IMR-90 (cell line): ENCODE results near the gene WDCP. TPM values are rescaled to one million over a fixed set of nuclear protein-coding genes. Genes with fewer than 3 reads are reported as not detected.

Source experiments
- ATAC-seq: fragments of 200-7000 bp; cut with Tn5 transposase; 2 replicates; pipeline ENCODE4 v1.9.1; 2020; ENCODE audit warnings: low read depth, mild to moderate bottlenecking, moderate library complexity
- BruUV-seq: library from RNA; stranded (reverse); fragments of 400-500 nt; replicated peaks from 2 replicates; lab custom pipeline; 2021; lab: Mats Ljungman, UMichigan
- CTCF ChIA-PET: fragments of 300-600 bp; formaldehyde crosslinking; extraction: SDS; loops from one replicate; lab custom pipeline; 2021; ENCODE audit warnings: antibody characterized with exemption; lab: Yijun Ruan, JAX
- POLR2A ChIA-PET: fragments of 300-600 bp; sonication (Branson Sonifier 250); formaldehyde crosslinking; loops from one replicate; lab custom pipeline; 2022; ENCODE audit warnings: antibody characterized with exemption; ENCODE audit not compliant: unreplicated experiment; lab: Charles Lee
- DNase-seq: peaks from one replicate; pipeline ENCODE4 v3.0.0; 2013
- H2AFZ ChIP-seq: replicated peaks from 2 replicates; pipeline ENCODE3; 2013; ENCODE audit warnings: low read length, mild to moderate bottlenecking; ENCODE audit not compliant: poor library complexity
- H2AK5ac ChIP-seq: 2 replicates; pipeline ENCODE4 v1.6.1; 2013; ENCODE audit warnings: low read depth, low read length, inconsistent platforms
- H2AK9ac ChIP-seq: replicated peaks from 2 replicates; pipeline ENCODE3; 2013; ENCODE audit warnings: mild to moderate bottlenecking, low read depth, low read length, moderate library complexity; ENCODE audit not compliant: poor library complexity
- H2BK120ac ChIP-seq: 2 replicates; pipeline ENCODE4 v1.6.1; 2013; ENCODE audit warnings: low read depth, low read length, inconsistent platforms
- H2BK15ac ChIP-seq: 3 replicates; pipeline ENCODE4 v1.6.1; 2013; ENCODE audit warnings: low read depth, low read length, inconsistent platforms
- H2BK20ac ChIP-seq: 2 replicates; pipeline ENCODE4 v1.6.1; 2013; ENCODE audit warnings: low read depth, mild to moderate bottlenecking, inconsistent platforms, low read length, moderate library complexity
- H2BK5ac ChIP-seq: 2 replicates; pipeline ENCODE4 v1.6.1; 2013; ENCODE audit warnings: mild to moderate bottlenecking, low read depth, low read length, inconsistent platforms; ENCODE audit not compliant: poor library complexity, severe bottlenecking
- H3K14ac ChIP-seq: replicated peaks from 2 replicates; pipeline ENCODE4 v1.6.1; 2013; ENCODE audit warnings: low read depth, low read length, inconsistent platforms
- H3K18ac ChIP-seq: 2 replicates; pipeline ENCODE4 v1.6.1; 2013; ENCODE audit warnings: low read depth, low read length, control low read depth
- H3K23ac ChIP-seq: 2 replicates; pipeline ENCODE4 v1.6.1; 2013; ENCODE audit warnings: low read depth, low read length, inconsistent platforms
- H3K27ac ChIP-seq: 2 replicates; pipeline ENCODE4 v1.5.1; 2013; ENCODE audit warnings: mild to moderate bottlenecking, control low read depth, low read length; ENCODE audit not compliant: insufficient read depth
- H3K27me3 ChIP-seq: 2 replicates; pipeline ENCODE4 v1.6.1; 2013; ENCODE audit warnings: low read length; ENCODE audit not compliant: control insufficient read depth, insufficient read depth
- H3K36me3 ChIP-seq: 2 replicates; pipeline ENCODE4 v1.6.1; 2013; ENCODE audit warnings: low read length, mixed read lengths; ENCODE audit not compliant: control insufficient read depth, insufficient read depth
- H3K4ac ChIP-seq: 2 replicates; pipeline ENCODE4 v1.6.1; 2013; ENCODE audit warnings: low read depth, low read length, inconsistent platforms
- H3K4me1 ChIP-seq: 2 replicates; pipeline ENCODE4 v1.6.1; 2013; ENCODE audit warnings: low read length, mixed read lengths; ENCODE audit not compliant: control insufficient read depth, insufficient read depth
- H3K4me2 ChIP-seq: 2 replicates; pipeline ENCODE4 v1.6.1; 2013; ENCODE audit warnings: low read depth, mild to moderate bottlenecking, control low read depth, low read length, moderate library complexity
- H3K4me3 ChIP-seq: 2 replicates; pipeline ENCODE4 v1.5.1; 2013; ENCODE audit warnings: low read depth, mild to moderate bottlenecking, control low read depth, low read length, moderate library complexity; ENCODE audit not compliant: insufficient read depth
- H3K56ac ChIP-seq: 2 replicates; pipeline ENCODE4 v1.6.1; 2013; ENCODE audit warnings: low read length, inconsistent platforms; ENCODE audit not compliant: insufficient read depth; ENCODE audit errors: extremely low read depth
- H3K79me1 ChIP-seq, 2 experiments: 2 replicates each; pipeline ENCODE4 v1.6.1; 2013; ENCODE audit warnings: low read length in 2 of 2, inconsistent platforms in 1 of 2, low read depth in 1 of 2
- H3K9ac ChIP-seq: 2 replicates; pipeline ENCODE4 v1.6.1; 2013; ENCODE audit warnings: low read depth, low read length, control low read depth
- H3K9me1 ChIP-seq: 2 replicates; pipeline ENCODE4 v1.6.1; 2013; ENCODE audit warnings: low read length, inconsistent platforms; ENCODE audit not compliant: insufficient read depth
- H3K9me3 ChIP-seq: 2 replicates; pipeline ENCODE4 v1.6.1; 2013; ENCODE audit warnings: low read length; ENCODE audit not compliant: control insufficient read depth, insufficient read depth
- H4K20me1 ChIP-seq: 2 replicates; pipeline ENCODE4 v1.6.1; 2013; ENCODE audit warnings: low read length, inconsistent platforms; ENCODE audit not compliant: insufficient read depth
- H4K5ac ChIP-seq: 2 replicates; pipeline ENCODE4 v1.6.1; 2013; ENCODE audit warnings: mild to moderate bottlenecking, low read depth, low read length, control low read depth
- H4K8ac ChIP-seq, 2 experiments: 2 replicates each; pipeline ENCODE4 v1.6.1; 2013; ENCODE audit warnings: low read depth in 2 of 2, low read length in 2 of 2, control low read depth in 1 of 2, inconsistent platforms in 1 of 2
- H4K91ac ChIP-seq: 2 replicates; pipeline ENCODE4 v1.6.1; 2013; ENCODE audit warnings: low read depth, low read length, inconsistent platforms; ENCODE audit not compliant: insufficient read depth
- BHLHE40 ChIP-seq: fragments of 150-350 bp; IDR thresholded peaks from 2 replicates; pipeline ENCODE4 v1.6.1; 2016; ENCODE audit warnings: mild to moderate bottlenecking, low read depth, low read length
- CEBPB ChIP-seq: IDR thresholded peaks from 2 replicates; pipeline ENCODE4 v1.6.1; 2012; ENCODE audit warnings: low read depth, low read length, improper control_type of control experiment
- CHD1 ChIP-seq: IDR thresholded peaks from 2 replicates; pipeline ENCODE4 v1.6.1; 2012; ENCODE audit warnings: low read depth, low read length, improper control_type of control experiment
- ELK1 ChIP-seq: fragments of 150-350 bp; IDR thresholded peaks from 2 replicates; pipeline ENCODE4 v1.6.1; 2016; ENCODE audit warnings: low read depth, mild to moderate bottlenecking, low read length, moderate library complexity, borderline replicate concordance
- FOS ChIP-seq: fragments of 150-350 bp; IDR thresholded peaks from 2 replicates; pipeline ENCODE4 v1.6.1; 2016; ENCODE audit warnings: low read depth, low read length
- MAFK ChIP-seq: IDR thresholded peaks from 2 replicates; pipeline ENCODE4 v1.6.1; 2012; ENCODE audit warnings: low read depth, low read length, improper control_type of control experiment
- MAZ ChIP-seq: IDR thresholded peaks from 2 replicates; pipeline ENCODE4 v1.6.1; 2012; ENCODE audit warnings: low read depth, mild to moderate bottlenecking, low read length, improper control_type of control experiment, moderate library complexity, borderline replicate concordance
- MXI1 ChIP-seq: IDR thresholded peaks from 2 replicates; pipeline ENCODE4 v1.6.1; 2012; ENCODE audit warnings: low read depth, mild to moderate bottlenecking, low read length, moderate library complexity, borderline replicate concordance
- NFE2L2 ChIP-seq: fragments of 150-350 bp; IDR thresholded peaks from 2 replicates; pipeline ENCODE4 v1.6.1; 2016; ENCODE audit warnings: low read depth, mild to moderate bottlenecking, low read length
- POLR2A ChIP-seq: IDR thresholded peaks from 2 replicates; pipeline ENCODE4 v1.6.1; 2012; ENCODE audit warnings: mild to moderate bottlenecking, low read depth, low read length
- RAD21 ChIP-seq: IDR thresholded peaks from 2 replicates; pipeline ENCODE4 v1.6.1; 2012; ENCODE audit warnings: low read length, improper control_type of control experiment
- RCOR1 ChIP-seq: IDR thresholded peaks from 2 replicates; pipeline ENCODE4 v1.6.1; 2012; ENCODE audit warnings: mild to moderate bottlenecking, low read length, improper control_type of control experiment; ENCODE audit not compliant: insufficient replicate concordance
- RFX5 ChIP-seq: IDR thresholded peaks from 2 replicates; pipeline ENCODE4 v1.8.0; 2012; ENCODE audit warnings: low read depth, mild to moderate bottlenecking, low read length, moderate library complexity
- SMC3 ChIP-seq: fragments of 150-350 bp; IDR thresholded peaks from 2 replicates; pipeline ENCODE4 v1.6.1; 2016; ENCODE audit warnings: low read depth, mild to moderate bottlenecking, antibody characterized with exemption, low read length, moderate library complexity
- USF2 ChIP-seq: fragments of 150-350 bp; IDR thresholded peaks from 2 replicates; pipeline ENCODE4 v1.6.1; 2017; ENCODE audit warnings: mild to moderate bottlenecking, antibody characterized with exemption, low read length, low read depth
- dilution Hi-C: fragments of 300-500 bp; cut with HindIII; formaldehyde crosslinking; loops from one replicate; pipeline ENCODE4 v1.14.3; 2018; ENCODE audit warnings: low sequenced_read_pairs; ENCODE audit not compliant: unreplicated experiment
- in situ Hi-C: fragments of 300-500 bp; cut with MboI; formaldehyde crosslinking; loops from 3 replicates; pipeline ENCODE4 v1.14.3; 2019; ENCODE audit warnings: low sequenced_read_pairs, inconsistent platforms, mixed read lengths
- intact Hi-C: fragments of 100-400 bp; cut with micrococcal nuclease; formaldehyde crosslinking; loops from 2 replicates; pipeline ENCODE4 v1.10.0; 2022
- polyA plus RNA-seq, 3 experiments: library from polyadenylated mRNA; depleted of rRNA; stranded (reverse); fragments of >200 nt; gene quantifications; 2 replicates each; pipeline ENCODE4 v1.2.3, GENCODE V29; 2012; ENCODE audit warnings: low replicate concordance in 1 of 3
- total RNA-seq: library from RNA; depleted of rRNA; stranded (reverse); fragments of >200 nt; gene quantifications from 2 replicates; pipeline ENCODE4 v1.2.3, GENCODE V29; 2012
- TF ChIP-seq, protein P1 (sequence below): conservative IDR thresholded peaks from 2 replicates; pipeline ENCODE4 v1.5.1; 2012; ENCODE audit warnings: mild to moderate bottlenecking, low read depth, low read length, improper control_type of control experiment

Gene WDCP
- total and polyA plus RNA-seq, 2 of the 4 experiments (the other 2 are of a cell fraction) = 6.8 to 18.6 TPM

DNA sequence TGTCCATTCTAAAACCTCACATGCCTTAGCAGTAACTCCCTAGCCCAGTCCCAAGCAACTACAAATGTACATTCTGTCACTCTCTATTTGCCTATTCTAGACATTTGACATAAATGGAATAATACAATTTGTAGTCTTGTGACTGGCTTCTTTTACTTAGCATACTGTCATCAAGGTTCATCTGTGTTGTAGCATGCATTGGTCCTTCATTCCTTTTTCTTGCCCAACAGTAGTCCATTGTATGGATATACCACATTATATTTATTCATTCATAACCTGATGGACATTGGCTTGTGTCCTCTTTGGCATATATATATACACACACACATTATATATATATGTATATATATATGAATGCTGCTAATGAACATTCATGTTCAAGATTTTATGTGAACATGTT is 39.5 kb downstream of the WDCP start:
- Histone ChIP-seq H3K18ac (no peak overlapping the region), H3K27ac (no peak overlapping the region), H3K4me3 (no peak overlapping the region), H3K9ac (no peak overlapping the region), H3K56ac (no peak overlapping the region), H3K36me3 (no peaks in the 10 kb centered on the region), H2BK15ac (no peak overlapping the region), H4K91ac (no peak overlapping the region), H3K23ac (0 out of 2 replicates have a peak overlapping the region, but pooled peaks have one; percentile 39), H2AFZ (no peak overlapping the region), H3K14ac (no peak overlapping the region), H2BK120ac (no peak overlapping the region), H3K27me3 (peaks cover 8% of the 10 kb centered on the region), H3K9me1 (peaks cover 6% of the 10 kb centered on the region), H3K4ac (no peak overlapping the region), H2BK5ac (no peak overlapping the region), H3K79me1 (no peaks in the 10 kb centered on the region; a peak in 1 of 4 replicates), H2AK5ac (no peak overlapping the region), H3K4me1 (peaks cover 1% of the 10 kb centered on the region; the same call in 1 of the 2 replicates), H4K20me1 (no peaks in the 10 kb centered on the region), H2AK9ac (no peak overlapping the region), H4K8ac (no peak overlapping the region), H3K4me2 (no peak overlapping the region), H2BK20ac (no peak overlapping the region), H3K9me3 (no peaks in the 10 kb centered on the region), H4K5ac (no peak overlapping the region)
- no peak for DNase-seq
- ChIA-PET POLR2A (no interaction called here), CTCF (no interaction called here)
- intact Hi-C loops (no loop called here), dilution Hi-C loops (no loop called here), in situ Hi-C loops (no loop called here)
- no TSS peak for BruUV-seq
- TF ChIP-seq POLR2A (no peak), RFX5 (no peak), NFE2L2 (no peak), CEBPB (no peak), ELK1 (no peak), RCOR1 (no peak), SMC3 (no peak), FOS (no peak), USF2 (no peak), RAD21 (no peak), MXI1 (no peak), MAZ (no peak), BHLHE40 (no peak), MAFK (no peak), CHD1 (no peak)
- TF ChIP-seq, protein P1, sequence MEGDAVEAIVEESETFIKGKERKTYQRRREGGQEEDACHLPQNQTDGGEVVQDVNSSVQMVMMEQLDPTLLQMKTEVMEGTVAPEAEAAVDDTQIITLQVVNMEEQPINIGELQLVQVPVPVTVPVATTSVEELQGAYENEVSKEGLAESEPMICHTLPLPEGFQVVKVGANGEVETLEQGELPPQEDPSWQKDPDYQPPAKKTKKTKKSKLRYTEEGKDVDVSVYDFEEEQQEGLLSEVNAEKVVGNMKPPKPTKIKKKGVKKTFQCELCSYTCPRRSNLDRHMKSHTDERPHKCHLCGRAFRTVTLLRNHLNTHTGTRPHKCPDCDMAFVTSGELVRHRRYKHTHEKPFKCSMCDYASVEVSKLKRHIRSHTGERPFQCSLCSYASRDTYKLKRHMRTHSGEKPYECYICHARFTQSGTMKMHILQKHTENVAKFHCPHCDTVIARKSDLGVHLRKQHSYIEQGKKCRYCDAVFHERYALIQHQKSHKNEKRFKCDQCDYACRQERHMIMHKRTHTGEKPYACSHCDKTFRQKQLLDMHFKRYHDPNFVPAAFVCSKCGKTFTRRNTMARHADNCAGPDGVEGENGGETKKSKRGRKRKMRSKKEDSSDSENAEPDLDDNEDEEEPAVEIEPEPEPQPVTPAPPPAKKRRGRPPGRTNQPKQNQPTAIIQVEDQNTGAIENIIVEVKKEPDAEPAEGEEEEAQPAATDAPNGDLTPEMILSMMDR = no peak
- ATAC-seq = no peak
